GM12801 (cell line): Measurements from ENCODE around the gene NPW.

ENCODE experiments used
- TF ChIP-seq, protein P1 (sequence below): IDR thresholded peaks from one replicate; pipeline ENCODE4 v1.5.1; 2011; ENCODE audit warnings: control low read depth; ENCODE audit not compliant: insufficient read length; ENCODE audit errors: extremely low read depth

The NPW gene

GRCh38 chr16:1992704-1993317, 26.8 kb upstream of the NPW start:
- TF ChIP-seq, protein P1, sequence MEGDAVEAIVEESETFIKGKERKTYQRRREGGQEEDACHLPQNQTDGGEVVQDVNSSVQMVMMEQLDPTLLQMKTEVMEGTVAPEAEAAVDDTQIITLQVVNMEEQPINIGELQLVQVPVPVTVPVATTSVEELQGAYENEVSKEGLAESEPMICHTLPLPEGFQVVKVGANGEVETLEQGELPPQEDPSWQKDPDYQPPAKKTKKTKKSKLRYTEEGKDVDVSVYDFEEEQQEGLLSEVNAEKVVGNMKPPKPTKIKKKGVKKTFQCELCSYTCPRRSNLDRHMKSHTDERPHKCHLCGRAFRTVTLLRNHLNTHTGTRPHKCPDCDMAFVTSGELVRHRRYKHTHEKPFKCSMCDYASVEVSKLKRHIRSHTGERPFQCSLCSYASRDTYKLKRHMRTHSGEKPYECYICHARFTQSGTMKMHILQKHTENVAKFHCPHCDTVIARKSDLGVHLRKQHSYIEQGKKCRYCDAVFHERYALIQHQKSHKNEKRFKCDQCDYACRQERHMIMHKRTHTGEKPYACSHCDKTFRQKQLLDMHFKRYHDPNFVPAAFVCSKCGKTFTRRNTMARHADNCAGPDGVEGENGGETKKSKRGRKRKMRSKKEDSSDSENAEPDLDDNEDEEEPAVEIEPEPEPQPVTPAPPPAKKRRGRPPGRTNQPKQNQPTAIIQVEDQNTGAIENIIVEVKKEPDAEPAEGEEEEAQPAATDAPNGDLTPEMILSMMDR = no peak

DNA sequence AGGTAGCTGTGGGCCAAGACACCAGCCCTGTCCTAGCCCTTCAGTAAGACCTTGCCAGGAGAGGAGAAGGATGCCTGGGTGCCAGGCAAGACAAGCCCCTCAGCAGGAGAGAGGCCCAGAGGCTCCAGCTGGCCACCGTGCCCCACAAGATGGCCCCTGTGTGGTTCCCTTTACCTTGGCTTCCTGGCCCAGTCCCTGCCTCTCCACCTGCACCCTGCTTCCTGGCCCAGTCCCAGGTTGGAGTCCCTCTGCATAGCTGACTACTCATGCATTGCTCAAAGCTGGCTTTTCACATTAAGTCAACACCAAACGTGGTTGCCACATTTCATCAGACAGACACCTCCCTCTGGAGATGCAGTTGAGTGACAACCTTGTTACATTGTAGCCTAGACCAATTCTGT, 25.9 kb upstream of the NPW start:
- TF ChIP-seq, protein P1 = no peak

- TF ChIP-seq, protein P1 = no peak
Measured at GRCh38 chr16:1997494-1998359, 21.9 kb upstream of the NPW start.

- TF ChIP-seq, protein P1 = no peak
Measured at GRCh38 chr16:1998360-1998835, 21.2 kb upstream of the NPW start.

- TF ChIP-seq, protein P1 = no peak
Measured at GRCh38 chr16:1998852-1999801, 20.5 kb upstream of the NPW start.

DNA sequence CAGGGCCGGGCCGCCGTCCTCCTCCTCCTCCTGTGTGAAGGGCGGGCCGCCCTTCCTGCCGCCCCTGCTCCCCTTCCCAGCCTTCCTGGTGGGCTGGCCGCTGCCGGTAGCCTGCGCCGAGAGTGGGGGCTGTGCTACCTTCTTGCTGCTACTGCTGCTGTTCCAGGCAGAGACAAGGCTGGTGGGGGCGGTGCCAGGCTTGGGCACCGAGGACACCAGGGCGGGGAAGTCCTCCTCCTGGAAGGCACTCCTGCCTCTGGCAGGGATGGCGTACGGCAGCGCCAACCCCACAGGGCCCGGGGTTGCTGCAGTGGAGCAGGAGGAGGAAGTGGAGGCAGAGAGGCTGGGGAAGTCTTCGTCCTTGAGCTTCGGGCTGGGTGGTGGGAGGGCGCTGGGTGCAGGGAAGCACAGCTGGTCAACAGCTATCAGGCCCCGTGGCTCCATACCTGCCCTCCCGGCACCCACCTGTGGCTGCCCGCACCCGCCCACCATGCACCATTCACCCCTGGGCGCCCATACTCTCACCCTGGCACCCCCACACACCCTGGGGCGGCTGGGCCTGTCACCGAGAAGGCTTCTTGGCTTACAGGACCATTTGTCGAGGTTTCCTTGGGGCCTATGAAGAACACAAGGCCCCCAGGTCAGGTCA, 19.6 kb upstream of the NPW start:
- TF ChIP-seq, protein P1 = no peak

GRCh38 chr16:2001035-2001434, 18.6 kb upstream of the NPW start:
- TF ChIP-seq, protein P1 = no peak
